ENCODE data around the gene FNDC3A.
A peak's percentile ranks its signal among the peaks of the same experiment; 100 is the strongest.

The FNDC3A gene

GRCh38 chr13:49110122-49110912, 134.6 kb downstream of the FNDC3A start:
- H3K23ac ChIP-seq (ENCODE audit: low read depth, low read length, poor library complexity) = no peak overlapping the region
- no peaks in the 10 kb centered on the region for H3K79me1 ChIP-seq (ENCODE audit: low read depth, low read length)
- DNase-seq (ENCODE audit: low spot score) = peak; percentile 75
- H2BK120ac ChIP-seq (ENCODE audit: low read depth, low read length) = no peak overlapping the region
- WGBS, 2 donors (ENCODE audit: extremely low coverage in 2 of 2, insufficient read length in 2 of 2, insufficient replicate concordance in 1 of 2) = no CpG with 5 or more reads among the region's 16 CpGs
- H3K4me2 ChIP-seq (ENCODE audit: insufficient read depth, low read length, poor library complexity, severe bottlenecking) = peak overlapping the region; percentile 40
- no peak overlapping the region for H3K4ac ChIP-seq (ENCODE audit: low read length)
- H4K8ac ChIP-seq (ENCODE audit: low read depth, low read length) = no peak overlapping the region
- H3K14ac ChIP-seq (ENCODE audit: low read length) = no peak overlapping the region
- H3K18ac ChIP-seq (ENCODE audit: low read length) = no peak overlapping the region
- H3K9me3 ChIP-seq (replicated peaks in 1 of 2; ENCODE audit: control insufficient read depth in 2 of 2, insufficient read depth in 1 of 2, low read depth in 1 of 2, low read length in 2 of 2) = no peaks in the 10 kb centered on the region
- peaks cover under 1 to 10% of the 10 kb centered on the region in 2 donors for H3K36me3 ChIP-seq (replicated peaks in 1 of 2; ENCODE audit: control insufficient read depth in 2 of 2, insufficient read depth in 2 of 2, low read length in 2 of 2)
- H4K91ac ChIP-seq (ENCODE audit: low read depth, low read length, poor library complexity) = no peak overlapping the region
- H3K9ac ChIP-seq (ENCODE audit: low read depth, low read length, poor library complexity) = no peak overlapping the region
- H2BK12ac ChIP-seq (ENCODE audit: low read length) = no peak overlapping the region
- no peak overlapping the region for H2BK15ac ChIP-seq (ENCODE audit: low read length)
- H2AK5ac ChIP-seq (ENCODE audit: low read depth, low read length) = no peak overlapping the region
- H3K4me1 ChIP-seq (ENCODE audit: control insufficient read depth in 2 of 2, insufficient read depth in 1 of 2, low read depth in 1 of 2, low read length in 2 of 2) = peaks cover 0 to 15% of the 10 kb centered on the region in 2 donors
- H3K27me3 ChIP-seq (ENCODE audit: control insufficient read depth in 3 of 3, insufficient read depth in 3 of 3, low read depth in 1 of 3, low read length in 3 of 3) = no peaks in the 10 kb centered on the region
- peak overlapping the region; percentile 68 for H2AFZ ChIP-seq (ENCODE audit: low read length)
- H3K4me3 ChIP-seq (ENCODE audit: low read length in 2 of 2) = peak overlapping the region; percentile 50 to 66
- H2BK5ac ChIP-seq (ENCODE audit: low read length) = no peak overlapping the region
- no peak overlapping the region for H3K27ac ChIP-seq (replicated peaks; ENCODE audit: low read length)

GRCh38 chr13:49110913-49111170, 135.1 kb downstream of the FNDC3A start:
- Histone ChIP-seq H2BK12ac (ENCODE audit: low read length) (no peak overlapping the region), H4K8ac (ENCODE audit: low read depth, low read length) (no peak overlapping the region), H3K79me1 (ENCODE audit: low read depth, low read length) (no peaks in the 10 kb centered on the region), H4K91ac (ENCODE audit: low read depth, low read length, poor library complexity) (no peak overlapping the region), H3K27me3 (ENCODE audit: control insufficient read depth in 3 of 3, insufficient read depth in 3 of 3, low read depth in 1 of 3, low read length in 3 of 3) (no peaks in the 10 kb centered on the region), H3K36me3 (replicated peaks in 1 of 2; ENCODE audit: control insufficient read depth in 2 of 2, insufficient read depth in 2 of 2, low read length in 2 of 2) (peaks cover 6 to 15% of the 10 kb centered on the region in 2 donors), H3K4me2 (ENCODE audit: insufficient read depth, low read length, poor library complexity, severe bottlenecking) (peak overlapping the region; percentile 51), H3K4me3 (ENCODE audit: low read length in 2 of 2) (peak overlapping the region; percentile 49 to 50), H3K9me3 (replicated peaks in 1 of 2; ENCODE audit: control insufficient read depth in 2 of 2, insufficient read depth in 1 of 2, low read depth in 1 of 2, low read length in 2 of 2) (no peaks in the 10 kb centered on the region), H3K4ac (ENCODE audit: low read length) (no peak overlapping the region), H3K18ac (ENCODE audit: low read length) (no peak overlapping the region), H3K4me1 (ENCODE audit: control insufficient read depth in 2 of 2, insufficient read depth in 1 of 2, low read depth in 1 of 2, low read length in 2 of 2) (peaks cover 0 to 15% of the 10 kb centered on the region in 2 donors), H3K14ac (ENCODE audit: low read length) (no peak overlapping the region), H2BK15ac (ENCODE audit: low read length) (no peak overlapping the region), H3K23ac (ENCODE audit: low read depth, low read length, poor library complexity) (no peak overlapping the region), H2AK5ac (ENCODE audit: low read depth, low read length) (no peak overlapping the region), H2BK5ac (ENCODE audit: low read length) (no peak overlapping the region), H3K27ac (replicated peaks; ENCODE audit: low read length) (no peak overlapping the region), H2BK120ac (ENCODE audit: low read depth, low read length) (no peak overlapping the region), H2AFZ (ENCODE audit: low read length) (no peak overlapping the region), H3K9ac (ENCODE audit: low read depth, low read length, poor library complexity) (no peak overlapping the region)
- DNase-seq (ENCODE audit: low spot score) = no peak

GRCh38 chr13:49112782-49113525, 137.2 kb downstream of the FNDC3A start:
- H3K4me3 ChIP-seq (ENCODE audit: low read length in 2 of 2) = no peak overlapping the region

GRCh38 chr13:49113526-49114286, 138.0 kb downstream of the FNDC3A start:
- Histone ChIP-seq H3K9me3 (replicated peaks in 1 of 2; ENCODE audit: control insufficient read depth in 2 of 2, insufficient read depth in 1 of 2, low read depth in 1 of 2, low read length in 2 of 2) (peaks cover 2 to 15% of the 10 kb centered on the region in 2 donors), H3K36me3 (replicated peaks in 1 of 2; ENCODE audit: control insufficient read depth in 2 of 2, insufficient read depth in 2 of 2, low read length in 2 of 2) (peaks cover 20 to 44% of the 10 kb centered on the region in 2 donors), H2BK12ac (ENCODE audit: low read length) (no peak overlapping the region), H3K9ac (ENCODE audit: low read depth, low read length, poor library complexity) (no peak overlapping the region), H2BK120ac (ENCODE audit: low read depth, low read length) (no peak overlapping the region), H3K23ac (ENCODE audit: low read depth, low read length, poor library complexity) (no peak overlapping the region), H3K79me1 (ENCODE audit: low read depth, low read length) (no peaks in the 10 kb centered on the region), H2BK5ac (ENCODE audit: low read length) (no peak overlapping the region), H3K4me3 (ENCODE audit: low read length in 2 of 2) (no peak overlapping the region), H2BK15ac (ENCODE audit: low read length) (no peak overlapping the region), H3K4ac (ENCODE audit: low read length) (no peak overlapping the region), H2AFZ (ENCODE audit: low read length) (no peak overlapping the region), H2AK5ac (ENCODE audit: low read depth, low read length) (no peak overlapping the region), H3K27ac (replicated peaks; ENCODE audit: low read length) (peak overlapping the region; percentile 72), H3K14ac (ENCODE audit: low read length) (no peak overlapping the region), H4K91ac (ENCODE audit: low read depth, low read length, poor library complexity) (no peak overlapping the region), H3K4me1 (ENCODE audit: control insufficient read depth in 2 of 2, insufficient read depth in 1 of 2, low read depth in 1 of 2, low read length in 2 of 2) (peaks cover 0 to 15% of the 10 kb centered on the region in 2 donors), H3K18ac (ENCODE audit: low read length) (no peak overlapping the region), H3K27me3 (ENCODE audit: control insufficient read depth in 3 of 3, insufficient read depth in 3 of 3, low read depth in 1 of 3, low read length in 3 of 3) (no peaks in the 10 kb centered on the region), H4K8ac (ENCODE audit: low read depth, low read length) (no peak overlapping the region), H3K4me2 (ENCODE audit: insufficient read depth, low read length, poor library complexity, severe bottlenecking) (no peak overlapping the region)
- WGBS, 2 donors (ENCODE audit: extremely low coverage in 2 of 2, insufficient read length in 2 of 2, insufficient replicate concordance in 1 of 2) = no CpG with 5 or more reads among the region's 1 CpG
- no peak for DNase-seq (ENCODE audit: low spot score)

More at GRCh38 chr13:49112782-49113525, 137.2 kb downstream of the FNDC3A start:
- Histone ChIP-seq H2BK15ac (ENCODE audit: low read length) (no peak overlapping the region), H3K14ac (ENCODE audit: low read length) (no peak overlapping the region), H2BK12ac (ENCODE audit: low read length) (no peak overlapping the region), H4K91ac (ENCODE audit: low read depth, low read length, poor library complexity) (no peak overlapping the region), H2AK5ac (ENCODE audit: low read depth, low read length) (no peak overlapping the region), H3K18ac (ENCODE audit: low read length) (no peak overlapping the region), H3K27ac (replicated peaks; ENCODE audit: low read length) (peak overlapping the region; percentile 72), H3K4ac (ENCODE audit: low read length) (no peak overlapping the region), H4K8ac (ENCODE audit: low read depth, low read length) (no peak overlapping the region), H3K79me1 (ENCODE audit: low read depth, low read length) (no peaks in the 10 kb centered on the region), H2BK5ac (ENCODE audit: low read length) (no peak overlapping the region), H3K4me1 (ENCODE audit: control insufficient read depth in 2 of 2, insufficient read depth in 1 of 2, low read depth in 1 of 2, low read length in 2 of 2) (peaks cover 0 to 15% of the 10 kb centered on the region in 2 donors), H3K4me2 (ENCODE audit: insufficient read depth, low read length, poor library complexity, severe bottlenecking) (peak overlapping the region; percentile 52), H3K9me3 (replicated peaks in 1 of 2; ENCODE audit: control insufficient read depth in 2 of 2, insufficient read depth in 1 of 2, low read depth in 1 of 2, low read length in 2 of 2) (peaks cover 2 to 7% of the 10 kb centered on the region in 2 donors), H2BK120ac (ENCODE audit: low read depth, low read length) (no peak overlapping the region), H3K27me3 (ENCODE audit: control insufficient read depth in 3 of 3, insufficient read depth in 3 of 3, low read depth in 1 of 3, low read length in 3 of 3) (no peaks in the 10 kb centered on the region), H2AFZ (ENCODE audit: low read length) (no peak overlapping the region), H3K23ac (ENCODE audit: low read depth, low read length, poor library complexity) (no peak overlapping the region), H3K9ac (ENCODE audit: low read depth, low read length, poor library complexity) (no peak overlapping the region), H3K36me3 (replicated peaks in 1 of 2; ENCODE audit: control insufficient read depth in 2 of 2, insufficient read depth in 2 of 2, low read length in 2 of 2) (peaks cover 13 to 36% of the 10 kb centered on the region in 2 donors)
- no CpG with 5 or more reads among the region's 5 CpGs for WGBS, 2 donors (ENCODE audit: extremely low coverage in 2 of 2, insufficient read length in 2 of 2, insufficient replicate concordance in 1 of 2)
- peak; percentile 23 for DNase-seq (ENCODE audit: low spot score)
